ENCODE data around the gene NAA20. TPM values are rescaled to one million over a fixed set of nuclear protein-coding genes. Genes with fewer than 3 reads are reported as not detected.
A peak's percentile ranks its signal among the peaks of the same experiment; 100 is the strongest.

NAA20 gene
- total RNA-seq, 2 donors from 2014 or later: 43.5 to 45.8 TPM

GRCh38 chr20:19991854-19992253 lies 25.3 kb upstream of the NAA20 start:
- Histone ChIP-seq H3K4me3 (no peak overlapping the region), H3K9me3 (no peaks in the 10 kb centered on the region), H3K4me1 (peaks cover 4% of the 10 kb centered on the region), H3K36me3 (no peaks in the 10 kb centered on the region), H3K9ac (ENCODE audit: low read depth in 2 of 2, low read length in 2 of 2) (no peak overlapping the region), H3K27ac (no peak overlapping the region), H3K27me3 (no peaks in the 10 kb centered on the region)
- intact Hi-C loops (cut with DNase I): loop anchor here (5.0 to 10.0 kb wide), 2 partner anchors 95 to 307 kb away; no protein-coding TSS in a partner anchor
- DNase-seq: no peak
- no peak for TF ChIP-seq CTCF (IDR thresholded peaks at IDR 0.05)

GRCh38 chr20:19992996-19993908 lies 23.9 kb upstream of the NAA20 start:
- H3K4me3 ChIP-seq: no peak overlapping the region
- H3K27ac ChIP-seq: peak overlapping the region; percentile 53
- no peak for TF ChIP-seq CTCF (IDR thresholded peaks at IDR 0.05)
- intact Hi-C loops (cut with DNase I): loop anchor here (5.0 to 10.0 kb wide), 2 partner anchors 96 to 308 kb away; no protein-coding TSS in a partner anchor
- peaks cover under 1% of the 10 kb centered on the region for H3K36me3 ChIP-seq
- no peak for DNase-seq
- peak overlapping the region in 1 of 2 donors; percentile 44 for H3K9ac ChIP-seq (ENCODE audit: low read depth in 2 of 2, low read length in 2 of 2)
- H3K4me1 ChIP-seq: peaks cover 4% of the 10 kb centered on the region
- no peaks in the 10 kb centered on the region for H3K27me3 ChIP-seq
- no peaks in the 10 kb centered on the region for H3K9me3 ChIP-seq

- H3K9ac ChIP-seq (ENCODE audit: low read depth in 2 of 2, low read length in 2 of 2): peak overlapping the region in 1 of 2 donors; percentile 44
- intact Hi-C loops (cut with DNase I): loop anchor here (2.0 to 10.0 kb wide), 3 partner anchors 97 to 309 kb away; no protein-coding TSS in a partner anchor
- no peaks in the 10 kb centered on the region for H3K27me3 ChIP-seq
- H3K4me1 ChIP-seq: peaks cover 4% of the 10 kb centered on the region
- no peak for TF ChIP-seq CTCF (IDR thresholded peaks at IDR 0.05)
- no peaks in the 10 kb centered on the region for H3K9me3 ChIP-seq
- DNase-seq: no peak
- H3K4me3 ChIP-seq: no peak overlapping the region
- H3K27ac ChIP-seq: peak overlapping the region; percentile 53
- peaks cover 6% of the 10 kb centered on the region for H3K36me3 ChIP-seq
Measured at GRCh38 chr20:19993958-19994669, 23.0 kb upstream of the NAA20 start.

GRCh38 chr20:19995220-19995863 lies 21.8 kb upstream of the NAA20 start:
- Histone ChIP-seq H3K27ac (no peak overlapping the region), H3K9ac (ENCODE audit: low read depth in 2 of 2, low read length in 2 of 2) (no peak overlapping the region), H3K36me3 (peaks cover 6% of the 10 kb centered on the region), H3K4me3 (no peak overlapping the region), H3K27me3 (no peaks in the 10 kb centered on the region), H3K4me1 (peaks cover 4% of the 10 kb centered on the region), H3K9me3 (no peaks in the 10 kb centered on the region)
- intact Hi-C loops (cut with DNase I): loop anchor here (2.0 to 10.0 kb wide), 2 partner anchors 211 to 311 kb away; no protein-coding TSS in a partner anchor
- no peak for DNase-seq
- TF ChIP-seq CTCF (IDR thresholded peaks at IDR 0.05): peak; percentile 56

- Histone ChIP-seq H3K9ac (ENCODE audit: low read depth in 2 of 2, low read length in 2 of 2) (no peak overlapping the region), H3K9me3 (no peaks in the 10 kb centered on the region), H3K27ac (no peak overlapping the region), H3K4me1 (peaks cover 4% of the 10 kb centered on the region), H3K36me3 (peaks cover 6% of the 10 kb centered on the region), H3K27me3 (no peaks in the 10 kb centered on the region), H3K4me3 (no peak overlapping the region)
- intact Hi-C loops (cut with DNase I): loop anchor here (10.0 kb wide), 1 partner anchor 311 kb away; no protein-coding TSS in a partner anchor
- TF ChIP-seq CTCF (IDR thresholded peaks at IDR 0.05): no peak
- no peak for DNase-seq
Measured at GRCh38 chr20:19996222-19996621, 20.9 kb upstream of the NAA20 start.

Data from colonic mucosa (tissue), 4 donors.